ENCODE data around the gene ZNF619. TPM values are rescaled to one million over a fixed set of nuclear protein-coding genes. Genes with fewer than 3 reads are reported as not detected.
A peak's percentile ranks its signal among the peaks of the same experiment; 100 is the strongest.

ZNF619 gene
- total and polyA plus RNA-seq, 9 of the 15 experiments (the other 6 are each of a cell fraction or from before 2014, with no cell fraction given): 1.3 to 9.1 (median 6.3) TPM

GRCh38 chr3:40476478-40477470 is at the start of gene ZNF619 (continued):
- peak; percentile 88 for TF ChIP-seq ELF1 (tag; IDR thresholded peaks at IDR 0.05)
- peak; percentile 80; the same call in 1 of the 2 replicates for TF ChIP-seq CREB3L1 (IDR thresholded peaks at IDR 0.05; ENCODE audit: borderline replicate concordance, low read depth)
- no peak for TF ChIP-seq CHD1 (IDR thresholded peaks at IDR 0.05; ENCODE audit: low read length)
- no peak for TF ChIP-seq SMAD2 (IDR thresholded peaks at IDR 0.05; ENCODE audit: low read depth, low read length)
- no peak for TF ChIP-seq CBX2 (IDR thresholded peaks at IDR 0.05; ENCODE audit: insufficient read depth, low read length, poor library complexity, severe bottlenecking)
- TF ChIP-seq XRCC4 (IDR thresholded peaks at IDR 0.05; ENCODE audit: extremely low read depth, insufficient read depth, insufficient read length): no peak
- no peak for TF ChIP-seq NR1H2 (CRISPR knock-in tag; IDR thresholded peaks at IDR 0.05)
- TF ChIP-seq ATF1 (CRISPR knock-in tag; IDR thresholded peaks at IDR 0.05): no peak
- peak; percentile 65 for TF ChIP-seq ATF1 (tag; IDR thresholded peaks at IDR 0.05)
- no peak for TF ChIP-seq SRSF3 (IDR thresholded peaks at IDR 0.05; ENCODE audit: insufficient read depth, low read length)
- TF ChIP-seq FOS (IDR thresholded peaks at IDR 0.05; ENCODE audit: extremely low read depth, insufficient read length): no peak
- 0 out of 2 replicates have a peak, but pooled peaks have one; percentile 57 for TF ChIP-seq KAT7 (CRISPR knock-in tag; IDR thresholded peaks at IDR 0.05; ENCODE audit: borderline replicate concordance)
- TF ChIP-seq BDP1 (IDR thresholded peaks at IDR 0.05; ENCODE audit: insufficient read depth, insufficient read length): no peak
- TF ChIP-seq ZNF76 (CRISPR knock-in tag; IDR thresholded peaks at IDR 0.05; ENCODE audit: borderline replicate concordance): no peak
- TF ChIP-seq, protein P1, sequence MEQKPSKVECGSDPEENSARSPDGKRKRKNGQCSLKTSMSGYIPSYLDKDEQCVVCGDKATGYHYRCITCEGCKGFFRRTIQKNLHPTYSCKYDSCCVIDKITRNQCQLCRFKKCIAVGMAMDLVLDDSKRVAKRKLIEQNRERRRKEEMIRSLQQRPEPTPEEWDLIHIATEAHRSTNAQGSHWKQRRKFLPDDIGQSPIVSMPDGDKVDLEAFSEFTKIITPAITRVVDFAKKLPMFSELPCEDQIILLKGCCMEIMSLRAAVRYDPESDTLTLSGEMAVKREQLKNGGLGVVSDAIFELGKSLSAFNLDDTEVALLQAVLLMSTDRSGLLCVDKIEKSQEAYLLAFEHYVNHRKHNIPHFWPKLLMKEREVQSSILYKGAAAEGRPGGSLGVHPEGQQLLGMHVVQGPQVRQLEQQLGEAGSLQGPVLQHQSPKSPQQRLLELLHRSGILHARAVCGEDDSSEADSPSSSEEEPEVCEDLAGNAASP (IDR thresholded peaks at IDR 0.05): no peak
- no peak for TF ChIP-seq CHD2 (IDR thresholded peaks at IDR 0.05; ENCODE audit: low read depth, low read length)
- TF ChIP-seq HOXB6 (CRISPR knock-in tag; IDR thresholded peaks at IDR 0.05; ENCODE audit: borderline replicate concordance): no peak
- TF ChIP-seq MYC (IDR thresholded peaks at IDR 0.05; ENCODE audit: low read depth, low read length): peak; percentile 83
- TF ChIP-seq MYC (CRISPR knock-in tag; IDR thresholded peaks at IDR 0.05; ENCODE audit: borderline replicate concordance, low read depth): peak; percentile 47; the same call in 1 of the 2 replicates
- no peak for TF ChIP-seq ZNF23 (CRISPR knock-in tag; IDR thresholded peaks at IDR 0.05)
- no peak for TF ChIP-seq ZNF184 (CRISPR knock-in tag; IDR thresholded peaks at IDR 0.05)
- TF ChIP-seq NBN (IDR thresholded peaks at IDR 0.05; ENCODE audit: low read depth): peak; percentile 69; the same call in 1 of the 2 replicates
- no peak for TF ChIP-seq TCF7L2 (IDR thresholded peaks at IDR 0.05; ENCODE audit: low read depth, low read length)
- no peak for TF ChIP-seq ZNF436 (CRISPR knock-in tag; IDR thresholded peaks at IDR 0.05)
- no peak for TF ChIP-seq PRMT5 (CRISPR knock-in tag; IDR thresholded peaks at IDR 0.05)
- TF ChIP-seq BRD4 (IDR thresholded peaks at IDR 0.05): no peak
- TF ChIP-seq TSC22D4 (tag; IDR thresholded peaks at IDR 0.05): no peak
- TF ChIP-seq ZNF224 (CRISPR knock-in tag; IDR thresholded peaks at IDR 0.05): no peak

All from K562 (cell line).